ENCODE results near the gene PPP1R1C. TPM values are rescaled to one million over a fixed set of nuclear protein-coding genes. Genes with fewer than 3 reads are reported as not detected.

PPP1R1C gene
- total and polyA plus RNA-seq, 4 donors, result 5.4 to 21.7 (median 11.3) TPM

GRCh38 chr2:182088681-182089320, 103.1 kb downstream of the PPP1R1C start:
- H3K4me3 ChIP-seq (ENCODE audit: low read depth in 1 of 3, low read length in 3 of 3), result no peak overlapping the region
- TF ChIP-seq SP1 (IDR thresholded peaks at IDR 0.05), result no peak
- no peak for TF ChIP-seq NR2F2 (IDR thresholded peaks at IDR 0.05)
- TF ChIP-seq EGR1 (IDR thresholded peaks at IDR 0.05; ENCODE audit: low read depth in 2 of 2), result no peak
- TF ChIP-seq CTCF (IDR thresholded peaks at IDR 0.05; ENCODE audit: low read depth, low read length, missing input control), result no peak
- no peak for TF ChIP-seq HNF4A (conservative IDR thresholded peaks at IDR 0.05)
- no peak for TF ChIP-seq FOXA1 (IDR thresholded peaks at IDR 0.05)
- peaks cover 0 to 2% (median 0%) of the 10 kb centered on the region in 4 donors for H3K36me3 ChIP-seq (ENCODE audit: control insufficient read depth in 4 of 4, insufficient read depth in 3 of 4, low read depth in 1 of 4, low read length in 3 of 4)
- no peaks in the 10 kb centered on the region for H3K4me1 ChIP-seq (ENCODE audit: control insufficient read depth in 4 of 4, insufficient read depth in 4 of 4, low read length in 3 of 4)
- 88% methylated on average over 3 of the region's 3 CpGs for WGBS
- H3K9ac ChIP-seq (ENCODE audit: low read depth in 1 of 2, low read length in 2 of 2), result no peak overlapping the region
- no peaks in the 10 kb centered on the region for H3K27me3 ChIP-seq (ENCODE audit: control insufficient read depth in 4 of 4, insufficient read depth in 4 of 4, low read length in 3 of 4)
- H3K9me3 ChIP-seq (ENCODE audit: control insufficient read depth in 4 of 4, low read length in 3 of 4), result no peaks in the 10 kb centered on the region
- DNase-seq (ENCODE audit: low spot score), result no peak
- no peak overlapping the region for H3K27ac ChIP-seq (ENCODE audit: low read depth in 1 of 2, low read length in 2 of 2)

DNA sequence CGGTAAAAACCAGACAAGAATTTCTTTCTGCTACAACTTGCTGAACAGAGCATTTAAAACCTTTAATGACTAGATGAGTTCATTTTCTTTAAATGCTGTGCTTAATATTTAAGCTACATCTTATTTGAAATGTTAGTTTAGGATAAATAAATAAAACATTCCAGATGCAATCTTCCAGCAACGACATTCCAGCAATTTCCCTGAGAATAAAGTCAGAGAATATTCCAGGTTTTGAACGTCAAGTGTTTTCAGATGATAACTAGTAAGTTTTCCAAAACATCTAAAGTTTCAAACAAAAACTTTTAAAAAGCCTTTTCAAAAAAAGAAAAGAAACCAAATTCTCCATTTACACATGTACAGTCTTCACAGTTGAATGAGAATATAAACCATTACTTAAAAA, 104.8 kb downstream of the PPP1R1C start:
- no peaks in the 10 kb centered on the region for H3K27me3 ChIP-seq (ENCODE audit: control insufficient read depth in 4 of 4, insufficient read depth in 4 of 4, low read length in 3 of 4)
- 83% methylated on average over 3 of the region's 3 CpGs for WGBS
- no peak for DNase-seq (ENCODE audit: low spot score)
- no peak overlapping the region for H3K9ac ChIP-seq (ENCODE audit: low read depth in 1 of 2, low read length in 2 of 2)
- H3K4me3 ChIP-seq (ENCODE audit: low read depth in 1 of 3, low read length in 3 of 3), result no peak overlapping the region
- no peaks in the 10 kb centered on the region for H3K9me3 ChIP-seq (ENCODE audit: control insufficient read depth in 4 of 4, low read length in 3 of 4)
- H3K36me3 ChIP-seq (ENCODE audit: control insufficient read depth in 4 of 4, insufficient read depth in 3 of 4, low read depth in 1 of 4, low read length in 3 of 4), result peaks cover 0 to 2% (median 0%) of the 10 kb centered on the region in 4 donors
- TF ChIP-seq JUND (IDR thresholded peaks at IDR 0.05) (no peak), RXRA (IDR thresholded peaks at IDR 0.05) (no peak), FOXA1 (IDR thresholded peaks at IDR 0.05) (no peak), TAF1 (conservative IDR thresholded peaks at IDR 0.05) (no peak), YY1 (IDR thresholded peaks at IDR 0.05) (no peak), NR2F2 (IDR thresholded peaks at IDR 0.05) (no peak), ATF3 (IDR thresholded peaks at IDR 0.05) (no peak), ZBTB33 (IDR thresholded peaks at IDR 0.05) (no peak), CTCF (IDR thresholded peaks at IDR 0.05; ENCODE audit: low read depth, low read length, missing input control) (no peak), HNF4A (conservative IDR thresholded peaks at IDR 0.05) (no peak), FOXA2 (IDR thresholded peaks at IDR 0.05) (no peak), RAD21 (IDR thresholded peaks at IDR 0.05) (no peak), GABPA (IDR thresholded peaks at IDR 0.05 in 1 of 2, conservative IDR thresholded peaks at IDR 0.05 in 1 of 2) (no peak), MAX (IDR thresholded peaks at IDR 0.05) (no peak), HNF4G (IDR thresholded peaks at IDR 0.05) (no peak)
- TF ChIP-seq, protein P1, sequence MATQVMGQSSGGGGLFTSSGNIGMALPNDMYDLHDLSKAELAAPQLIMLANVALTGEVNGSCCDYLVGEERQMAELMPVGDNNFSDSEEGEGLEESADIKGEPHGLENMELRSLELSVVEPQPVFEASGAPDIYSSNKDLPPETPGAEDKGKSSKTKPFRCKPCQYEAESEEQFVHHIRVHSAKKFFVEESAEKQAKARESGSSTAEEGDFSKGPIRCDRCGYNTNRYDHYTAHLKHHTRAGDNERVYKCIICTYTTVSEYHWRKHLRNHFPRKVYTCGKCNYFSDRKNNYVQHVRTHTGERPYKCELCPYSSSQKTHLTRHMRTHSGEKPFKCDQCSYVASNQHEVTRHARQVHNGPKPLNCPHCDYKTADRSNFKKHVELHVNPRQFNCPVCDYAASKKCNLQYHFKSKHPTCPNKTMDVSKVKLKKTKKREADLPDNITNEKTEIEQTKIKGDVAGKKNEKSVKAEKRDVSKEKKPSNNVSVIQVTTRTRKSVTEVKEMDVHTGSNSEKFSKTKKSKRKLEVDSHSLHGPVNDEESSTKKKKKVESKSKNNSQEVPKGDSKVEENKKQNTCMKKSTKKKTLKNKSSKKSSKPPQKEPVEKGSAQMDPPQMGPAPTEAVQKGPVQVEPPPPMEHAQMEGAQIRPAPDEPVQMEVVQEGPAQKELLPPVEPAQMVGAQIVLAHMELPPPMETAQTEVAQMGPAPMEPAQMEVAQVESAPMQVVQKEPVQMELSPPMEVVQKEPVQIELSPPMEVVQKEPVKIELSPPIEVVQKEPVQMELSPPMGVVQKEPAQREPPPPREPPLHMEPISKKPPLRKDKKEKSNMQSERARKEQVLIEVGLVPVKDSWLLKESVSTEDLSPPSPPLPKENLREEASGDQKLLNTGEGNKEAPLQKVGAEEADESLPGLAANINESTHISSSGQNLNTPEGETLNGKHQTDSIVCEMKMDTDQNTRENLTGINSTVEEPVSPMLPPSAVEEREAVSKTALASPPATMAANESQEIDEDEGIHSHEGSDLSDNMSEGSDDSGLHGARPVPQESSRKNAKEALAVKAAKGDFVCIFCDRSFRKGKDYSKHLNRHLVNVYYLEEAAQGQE (IDR thresholded peaks at IDR 0.05), result no peak
- H3K27ac ChIP-seq (ENCODE audit: low read depth in 1 of 2, low read length in 2 of 2), result no peak overlapping the region
- no peaks in the 10 kb centered on the region for H3K4me1 ChIP-seq (ENCODE audit: control insufficient read depth in 4 of 4, insufficient read depth in 4 of 4, low read length in 3 of 4)

Measured in liver (tissue), 9 donors.